NOMO-1 (cell line): Measurements from ENCODE around the gene CRYBB2.
A peak's percentile ranks its signal among the peaks of the same experiment; 100 is the strongest.
"Not testable (repeated sequence)": the region's sequence is repeated elsewhere in the genome, so short reads cannot be mapped to it uniquely, and the experiment has no call there.

Source experiments
- DNase-seq, 2 experiments: peaks; one replicate each; lab custom pipeline; 2025; ENCODE audit not compliant: unreplicated experiment in 2 of 2; lab: John Stamatoyannopoulos, UW

CRYBB2 gene

DNA sequence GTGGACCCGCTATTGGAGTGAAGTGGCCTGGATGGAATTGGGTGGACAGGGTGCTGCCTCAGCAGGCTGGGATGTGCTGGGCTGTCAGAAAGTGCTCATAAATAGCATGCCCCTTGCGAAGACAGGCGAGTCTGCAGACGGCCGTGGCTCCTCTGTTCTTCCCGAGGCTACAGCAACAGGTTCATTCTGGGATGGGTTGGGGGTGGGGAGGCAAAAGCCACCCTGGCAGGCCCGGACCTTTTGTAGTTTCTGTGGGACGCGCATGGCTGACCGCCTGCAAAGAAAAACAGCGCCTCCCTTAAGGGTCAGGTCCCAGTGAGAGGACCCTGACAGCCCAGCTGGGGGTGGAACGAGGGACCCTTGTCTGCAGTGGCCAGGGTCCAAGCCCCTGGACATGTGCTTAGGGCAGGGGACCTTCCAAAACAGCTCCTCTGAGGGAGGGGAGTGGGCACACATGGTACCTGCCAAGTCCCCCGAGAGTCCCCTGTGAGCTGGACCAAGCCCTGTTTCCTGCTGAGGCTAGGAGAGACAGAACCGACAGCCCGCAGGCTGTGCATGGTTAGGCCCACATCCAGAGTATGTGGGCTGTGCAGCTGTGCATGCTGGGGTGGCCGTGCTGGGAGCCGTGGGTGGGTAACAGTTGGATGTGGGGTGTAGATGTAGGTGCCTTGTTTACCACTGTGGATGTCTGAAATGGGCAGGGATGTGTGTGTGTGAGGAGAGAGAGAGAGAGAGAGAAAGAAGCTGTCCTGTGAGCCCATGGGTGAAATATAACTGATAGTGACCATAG is 19.5 kb upstream of the CRYBB2 start, which contains the start of gene CRYBB3:
Gene CRYBB3, plus strand, starts transcription at position 128 of the 790 bp plus-strand sequence. CDS start 1,539 bp downstream, outside the sequence.
- DNase-seq: no peak

- DNase-seq: no peak
These were observed 18.5 kb upstream of the CRYBB2 start for GRCh38 chr22:25200967-25201366.

DNA sequence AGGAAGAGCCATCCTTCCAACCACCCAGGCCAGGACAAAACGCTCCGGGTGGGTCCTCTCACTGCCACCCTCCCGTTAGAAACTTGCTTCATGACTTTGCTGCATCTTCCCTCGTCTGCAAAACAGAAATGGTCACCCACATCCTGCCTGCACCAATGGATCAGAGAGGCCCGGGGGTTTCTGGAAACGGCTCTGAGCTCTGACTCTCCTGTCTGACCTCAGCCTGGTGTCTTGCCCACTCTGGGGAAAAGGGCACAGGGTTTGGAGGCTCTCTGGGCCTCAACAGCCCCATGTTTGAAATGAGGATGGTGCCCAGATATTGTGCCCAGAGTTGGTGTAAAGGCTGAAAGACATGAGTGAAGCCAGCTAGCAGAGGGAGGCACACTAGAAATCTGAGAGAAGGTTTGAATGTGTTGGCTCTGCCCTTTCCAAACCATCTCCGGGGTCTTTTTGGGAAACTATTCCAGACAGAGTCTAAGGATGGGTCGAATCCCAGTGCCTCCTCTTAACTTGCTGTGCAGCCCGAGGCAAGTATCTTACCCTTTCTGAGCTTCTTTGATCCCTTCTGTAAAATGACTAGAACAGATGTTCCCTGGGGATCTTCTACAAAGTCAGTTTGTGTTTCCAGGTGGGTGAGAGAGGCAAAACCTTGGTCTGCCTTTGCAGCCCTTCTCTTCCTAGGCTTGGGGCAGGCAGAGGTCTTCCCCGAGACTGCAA is 17.7 kb upstream of the CRYBB2 start:
- DNase-seq: no peak

DNA sequence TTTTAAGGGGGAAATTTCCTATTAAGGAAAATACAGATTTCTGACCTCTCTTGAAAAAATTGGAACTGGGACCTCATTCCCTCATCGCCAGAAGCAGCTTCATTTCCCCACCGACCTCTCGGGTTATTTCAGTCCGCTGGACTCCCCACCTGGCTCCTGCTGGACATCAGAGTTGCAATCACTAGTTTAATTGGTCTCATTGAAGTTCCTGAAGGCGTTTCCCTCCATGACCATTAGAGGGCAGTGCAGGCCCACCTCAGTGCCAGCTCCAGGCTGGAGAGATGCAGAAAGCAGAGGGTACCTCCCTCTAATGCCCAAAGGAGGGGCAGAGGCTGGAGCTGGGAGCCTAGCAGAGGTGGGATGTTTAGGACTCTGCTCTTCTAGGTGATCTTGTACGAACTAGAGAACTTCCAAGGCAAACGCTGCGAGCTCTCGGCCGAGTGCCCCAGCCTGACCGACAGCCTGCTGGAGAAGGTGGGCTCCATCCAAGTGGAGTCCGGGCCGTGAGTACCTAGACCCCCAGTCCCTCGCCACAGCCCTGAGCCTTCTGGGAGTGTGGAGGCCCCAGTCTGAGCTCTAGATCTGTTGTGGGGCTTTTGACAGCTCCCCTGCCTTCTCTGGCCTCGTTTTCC is 17.0 kb upstream of the CRYBB2 start:
- DNase-seq: peak; percentile 12 to 30

DNA sequence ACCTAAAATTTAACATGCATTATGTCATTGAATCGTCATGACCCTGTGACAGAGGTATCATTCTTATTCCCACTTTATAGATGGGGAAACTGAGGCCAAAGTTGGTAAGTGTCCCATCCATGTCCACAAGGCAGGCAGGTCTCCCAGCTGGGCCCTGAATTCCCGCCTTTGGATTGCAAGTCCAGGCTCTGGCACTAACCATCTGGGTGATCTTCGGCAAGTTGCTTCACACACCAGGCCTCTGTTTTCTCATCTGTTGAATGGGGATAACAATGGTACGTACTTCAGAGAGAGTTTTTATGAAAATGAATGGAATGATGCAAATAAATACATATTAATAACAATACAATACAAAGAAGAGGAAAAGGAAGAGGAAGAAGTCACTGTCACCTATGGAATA is 16.4 kb upstream of the CRYBB2 start:
- no peak for DNase-seq

DNA sequence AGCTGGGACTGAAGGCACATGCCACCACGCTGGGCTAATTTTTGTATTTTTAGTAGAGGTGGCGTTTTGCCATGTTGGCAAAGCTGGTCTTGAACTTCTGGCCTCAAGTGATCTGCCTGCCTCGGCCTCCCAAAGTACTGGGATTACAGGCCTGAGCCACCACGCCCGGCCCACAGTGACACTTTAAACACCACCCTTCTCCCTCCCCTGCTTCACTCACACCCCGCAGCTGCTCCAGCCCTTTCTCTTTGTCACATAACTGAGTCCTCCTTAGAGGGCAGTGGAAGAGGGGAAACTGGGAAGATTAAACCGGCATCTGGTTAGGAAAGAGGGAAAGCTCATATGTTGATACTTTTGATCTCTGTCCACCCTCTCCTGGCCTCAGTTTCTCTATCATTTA is 14.9 kb upstream of the CRYBB2 start:
- not testable (repeated sequence) for DNase-seq

DNA sequence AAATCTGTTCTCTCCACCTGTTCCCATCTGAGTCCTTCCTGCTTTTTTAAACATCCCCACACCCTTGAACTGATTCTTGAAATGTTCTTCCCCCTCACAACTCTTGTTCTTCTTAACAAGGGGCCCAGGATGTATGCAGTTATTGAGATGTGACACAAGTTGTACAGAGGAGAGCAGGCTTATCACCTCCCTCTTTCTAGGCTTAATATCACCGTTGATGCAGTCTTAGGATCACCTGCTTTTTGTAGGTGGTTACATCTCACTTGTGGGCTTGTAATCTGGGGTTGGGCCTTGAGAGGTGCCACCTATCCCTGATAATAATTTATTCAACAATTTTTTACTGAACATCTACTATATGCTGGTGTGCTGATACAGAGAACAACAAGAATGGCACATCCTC is 13.6 kb upstream of the CRYBB2 start:
- DNase-seq: no peak

GRCh38 chr22:25206998-25207397 is 12.4 kb upstream of the CRYBB2 start:
- DNase-seq: no peak

GRCh38 chr22:25207553-25208157 is 11.8 kb upstream of the CRYBB2 start:
- no peak for DNase-seq

DNA sequence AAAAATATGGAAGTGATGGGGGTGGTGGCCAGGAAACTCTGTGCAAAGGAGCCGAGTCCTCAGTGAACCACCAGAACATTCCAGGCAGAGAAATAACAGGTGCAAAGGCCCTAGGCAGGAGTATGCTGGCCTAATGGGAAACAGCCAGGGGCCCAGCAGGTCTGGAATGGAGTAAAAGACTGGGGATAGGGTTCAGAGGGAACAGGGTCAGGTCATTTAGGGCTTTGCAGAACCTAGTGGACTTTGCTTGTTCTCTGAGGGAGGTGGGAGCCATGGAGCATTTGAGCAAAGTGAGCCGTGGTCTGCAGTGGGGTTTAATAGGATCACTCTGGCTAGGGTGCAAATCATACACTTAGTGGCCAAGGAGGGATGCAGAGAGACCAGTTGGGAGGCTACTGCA is 11.1 kb upstream of the CRYBB2 start:
- DNase-seq: no peak

- no peak for DNase-seq
These were observed 10.5 kb upstream of the CRYBB2 start for GRCh38 chr22:25208743-25209505.

DNA sequence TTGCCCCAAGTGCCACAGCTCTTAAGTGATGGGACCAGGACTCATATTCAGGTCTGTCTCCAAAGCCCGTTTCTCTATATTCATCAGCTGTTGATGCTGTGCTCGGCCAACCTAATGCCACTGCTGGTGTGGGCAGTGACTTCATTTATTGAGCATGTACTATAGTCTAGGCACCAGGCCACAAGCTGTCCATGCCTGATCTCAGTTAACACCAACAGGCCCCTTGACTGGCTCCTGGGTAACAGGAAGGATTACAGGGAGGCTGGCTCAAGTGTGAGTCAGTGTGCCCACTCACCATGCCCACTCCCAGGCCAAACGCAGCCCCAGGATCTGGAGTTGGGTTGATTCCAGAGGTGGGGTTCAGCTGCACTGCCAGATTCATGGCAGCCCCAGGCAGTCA is 8.6 kb upstream of the CRYBB2 start:
- no peak for DNase-seq

DNA sequence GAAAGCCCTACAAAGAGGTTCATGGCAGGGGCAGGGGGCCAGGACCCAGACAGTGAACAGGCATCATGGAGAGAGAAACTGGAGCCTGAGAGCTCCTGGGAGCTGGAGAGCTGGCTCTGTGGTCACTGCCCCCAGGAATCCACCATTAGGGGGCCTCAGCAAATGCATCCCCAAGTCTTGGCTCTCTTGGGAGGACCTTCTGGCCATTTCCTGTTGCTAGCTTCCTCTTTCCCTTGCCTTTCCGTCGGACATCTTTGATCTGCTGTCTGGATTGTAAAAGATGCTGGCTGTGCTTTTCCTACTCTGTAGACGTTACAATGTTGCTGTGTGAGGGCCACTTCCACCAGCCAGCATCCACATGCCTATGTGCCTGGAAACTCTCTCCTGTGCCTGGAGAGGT is 7.1 kb upstream of the CRYBB2 start:
- DNase-seq: no peak

GRCh38 chr22:25213221-25213620 is 6.2 kb upstream of the CRYBB2 start:
- no peak for DNase-seq

- DNase-seq: no peak
These were observed 3.2 kb upstream of the CRYBB2 start for GRCh38 chr22:25216230-25216629.

- no peak for DNase-seq
These were observed 556 bp downstream of the CRYBB2 start for GRCh38 chr22:25219948-25220442.

- DNase-seq: no peak
These were observed 2.4 kb downstream of the CRYBB2 start for GRCh38 chr22:25221790-25222189.

DNA sequence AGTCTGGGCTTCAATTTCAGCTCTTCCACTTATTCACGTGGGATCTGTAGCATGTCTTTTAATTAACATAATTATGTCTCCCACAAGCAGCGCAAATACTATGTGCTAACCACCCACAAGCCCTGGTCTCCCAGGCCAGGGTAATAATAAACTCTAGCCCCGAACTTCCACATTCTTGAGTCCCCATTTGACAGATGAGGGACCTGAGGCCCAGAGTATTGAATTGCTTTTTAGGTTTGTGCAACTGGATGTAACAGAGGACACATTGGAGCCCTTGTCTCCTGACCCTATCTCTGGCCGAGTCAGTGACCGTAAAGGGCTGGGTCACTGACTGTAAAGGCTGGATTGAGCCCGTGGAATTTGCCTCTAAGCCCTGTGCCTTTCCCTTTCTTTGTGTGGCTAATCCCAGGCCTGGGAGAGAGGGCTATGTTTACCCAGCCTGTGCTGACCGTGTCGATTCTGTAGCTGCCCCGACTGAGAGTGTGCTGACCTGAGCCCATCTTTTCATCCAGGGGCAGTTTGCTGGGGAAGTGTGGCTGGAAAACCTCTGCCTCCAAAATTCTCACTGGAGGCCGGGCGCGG is 3.9 kb downstream of the CRYBB2 start:
- no peak for DNase-seq

GRCh38 chr22:25228822-25229221 is 9.4 kb downstream of the CRYBB2 start:
- DNase-seq: no peak

GRCh38 chr22:25230760-25231159 is 11.3 kb downstream of the CRYBB2 start:
- not testable (repeated sequence) for DNase-seq
